ENCODE data around the gene NTN3.
A peak's percentile ranks its signal among the peaks of the same experiment; 100 is the strongest.

- TF ChIP-seq POLR2AphosphoS5 (IDR thresholded peaks at IDR 0.05) (peak; percentile 64 to 83 (median 77)), CTCF (IDR thresholded peaks at IDR 0.05 in 8 of 11, conservative IDR thresholded peaks at IDR 0.05 in 3 of 11) (peak in 6 of 11 experiments; percentile 3 to 35 (median 18)), POLR2A (IDR thresholded peaks at IDR 0.05) (no peak)
These were observed 41.9 kb upstream of the NTN3 start, which contains the start of gene CCNF for GRCh38 chr16:2429034-2429770.
